Measurements from ENCODE around the gene BPIFB2.

DNA sequence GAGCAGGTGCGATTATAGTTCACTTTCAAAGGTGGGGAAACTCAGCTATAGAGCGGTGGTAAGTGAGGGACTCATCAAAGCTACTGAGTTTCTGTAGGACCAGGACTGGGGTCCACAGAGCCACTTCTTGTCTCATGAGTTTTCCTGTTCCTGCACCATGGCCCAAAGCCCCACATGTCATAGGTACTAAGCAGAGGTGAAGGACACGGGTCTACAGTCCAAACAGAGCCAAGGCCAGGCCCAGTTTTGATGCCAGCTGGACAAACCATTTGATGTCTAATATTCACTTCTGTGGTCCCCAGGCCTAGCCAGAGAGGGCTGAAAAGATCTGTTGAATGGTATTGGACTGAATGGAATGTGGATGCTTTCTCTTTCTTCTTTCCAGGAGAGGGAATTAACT, 34.9 kb downstream of the BPIFB2 start:
- TF ChIP-seq CREB1 (IDR thresholded peaks at IDR 0.05; ENCODE audit: low read depth), result no peak
- TF ChIP-seq, protein P1, sequence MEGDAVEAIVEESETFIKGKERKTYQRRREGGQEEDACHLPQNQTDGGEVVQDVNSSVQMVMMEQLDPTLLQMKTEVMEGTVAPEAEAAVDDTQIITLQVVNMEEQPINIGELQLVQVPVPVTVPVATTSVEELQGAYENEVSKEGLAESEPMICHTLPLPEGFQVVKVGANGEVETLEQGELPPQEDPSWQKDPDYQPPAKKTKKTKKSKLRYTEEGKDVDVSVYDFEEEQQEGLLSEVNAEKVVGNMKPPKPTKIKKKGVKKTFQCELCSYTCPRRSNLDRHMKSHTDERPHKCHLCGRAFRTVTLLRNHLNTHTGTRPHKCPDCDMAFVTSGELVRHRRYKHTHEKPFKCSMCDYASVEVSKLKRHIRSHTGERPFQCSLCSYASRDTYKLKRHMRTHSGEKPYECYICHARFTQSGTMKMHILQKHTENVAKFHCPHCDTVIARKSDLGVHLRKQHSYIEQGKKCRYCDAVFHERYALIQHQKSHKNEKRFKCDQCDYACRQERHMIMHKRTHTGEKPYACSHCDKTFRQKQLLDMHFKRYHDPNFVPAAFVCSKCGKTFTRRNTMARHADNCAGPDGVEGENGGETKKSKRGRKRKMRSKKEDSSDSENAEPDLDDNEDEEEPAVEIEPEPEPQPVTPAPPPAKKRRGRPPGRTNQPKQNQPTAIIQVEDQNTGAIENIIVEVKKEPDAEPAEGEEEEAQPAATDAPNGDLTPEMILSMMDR (IDR thresholded peaks at IDR 0.05 in 2 of 3, conservative IDR thresholded peaks at IDR 0.05 in 1 of 3; ENCODE audit: control insufficient read depth in 2 of 3, extremely low read depth in 1 of 3, insufficient read depth in 1 of 3, low read depth in 3 of 3, low read length in 3 of 3), result no peak
- no peak for TF ChIP-seq EZH2 (IDR thresholded peaks at IDR 0.05; ENCODE audit: borderline replicate concordance, control insufficient read depth, low read depth, low read length)
- no peak for TF ChIP-seq RBBP5 (conservative IDR thresholded peaks at IDR 0.05)
- TF ChIP-seq ZNF207 (IDR thresholded peaks at IDR 0.05; ENCODE audit: borderline replicate concordance), result no peak
- no peak for TF ChIP-seq HDGF (IDR thresholded peaks at IDR 0.05)
- no peak for TF ChIP-seq CHD2 (IDR thresholded peaks at IDR 0.05; ENCODE audit: borderline replicate concordance, low read depth, low read length)
- TF ChIP-seq SMC3 (IDR thresholded peaks at IDR 0.05; ENCODE audit: borderline replicate concordance, low read length), result no peak
- TF ChIP-seq, protein P2, sequence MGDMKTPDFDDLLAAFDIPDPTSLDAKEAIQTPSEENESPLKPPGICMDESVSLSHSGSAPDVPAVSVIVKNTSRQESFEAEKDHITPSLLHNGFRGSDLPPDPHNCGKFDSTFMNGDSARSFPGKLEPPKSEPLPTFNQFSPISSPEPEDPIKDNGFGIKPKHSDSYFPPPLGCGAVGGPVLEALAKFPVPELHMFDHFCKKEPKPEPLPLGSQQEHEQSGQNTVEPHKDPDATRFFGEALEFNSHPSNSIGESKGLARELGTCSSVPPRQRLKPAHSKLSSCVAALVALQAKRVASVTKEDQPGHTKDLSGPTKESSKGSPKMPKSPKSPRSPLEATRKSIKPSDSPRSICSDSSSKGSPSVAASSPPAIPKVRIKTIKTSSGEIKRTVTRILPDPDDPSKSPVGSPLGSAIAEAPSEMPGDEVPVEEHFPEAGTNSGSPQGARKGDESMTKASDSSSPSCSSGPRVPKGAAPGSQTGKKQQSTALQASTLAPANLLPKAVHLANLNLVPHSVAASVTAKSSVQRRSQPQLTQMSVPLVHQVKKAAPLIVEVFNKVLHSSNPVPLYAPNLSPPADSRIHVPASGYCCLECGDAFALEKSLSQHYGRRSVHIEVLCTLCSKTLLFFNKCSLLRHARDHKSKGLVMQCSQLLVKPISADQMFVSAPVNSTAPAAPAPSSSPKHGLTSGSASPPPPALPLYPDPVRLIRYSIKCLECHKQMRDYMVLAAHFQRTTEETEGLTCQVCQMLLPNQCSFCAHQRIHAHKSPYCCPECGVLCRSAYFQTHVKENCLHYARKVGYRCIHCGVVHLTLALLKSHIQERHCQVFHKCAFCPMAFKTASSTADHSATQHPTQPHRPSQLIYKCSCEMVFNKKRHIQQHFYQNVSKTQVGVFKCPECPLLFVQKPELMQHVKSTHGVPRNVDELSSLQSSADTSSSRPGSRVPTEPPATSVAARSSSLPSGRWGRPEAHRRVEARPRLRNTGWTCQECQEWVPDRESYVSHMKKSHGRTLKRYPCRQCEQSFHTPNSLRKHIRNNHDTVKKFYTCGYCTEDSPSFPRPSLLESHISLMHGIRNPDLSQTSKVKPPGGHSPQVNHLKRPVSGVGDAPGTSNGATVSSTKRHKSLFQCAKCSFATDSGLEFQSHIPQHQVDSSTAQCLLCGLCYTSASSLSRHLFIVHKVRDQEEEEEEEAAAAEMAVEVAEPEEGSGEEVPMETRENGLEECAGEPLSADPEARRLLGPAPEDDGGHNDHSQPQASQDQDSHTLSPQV (IDR thresholded peaks at IDR 0.05), result no peak
- TF ChIP-seq NFYB (IDR thresholded peaks at IDR 0.05; ENCODE audit: insufficient read depth, low read depth, low read length), result no peak
- TF ChIP-seq TAF1 (IDR thresholded peaks at IDR 0.05; ENCODE audit: borderline replicate concordance, low read depth, low read length), result no peak
- TF ChIP-seq CEBPB (IDR thresholded peaks at IDR 0.05; ENCODE audit: borderline replicate concordance in 1 of 2, low read depth in 2 of 2, low read length in 2 of 2), result no peak
- TF ChIP-seq, protein P3, sequence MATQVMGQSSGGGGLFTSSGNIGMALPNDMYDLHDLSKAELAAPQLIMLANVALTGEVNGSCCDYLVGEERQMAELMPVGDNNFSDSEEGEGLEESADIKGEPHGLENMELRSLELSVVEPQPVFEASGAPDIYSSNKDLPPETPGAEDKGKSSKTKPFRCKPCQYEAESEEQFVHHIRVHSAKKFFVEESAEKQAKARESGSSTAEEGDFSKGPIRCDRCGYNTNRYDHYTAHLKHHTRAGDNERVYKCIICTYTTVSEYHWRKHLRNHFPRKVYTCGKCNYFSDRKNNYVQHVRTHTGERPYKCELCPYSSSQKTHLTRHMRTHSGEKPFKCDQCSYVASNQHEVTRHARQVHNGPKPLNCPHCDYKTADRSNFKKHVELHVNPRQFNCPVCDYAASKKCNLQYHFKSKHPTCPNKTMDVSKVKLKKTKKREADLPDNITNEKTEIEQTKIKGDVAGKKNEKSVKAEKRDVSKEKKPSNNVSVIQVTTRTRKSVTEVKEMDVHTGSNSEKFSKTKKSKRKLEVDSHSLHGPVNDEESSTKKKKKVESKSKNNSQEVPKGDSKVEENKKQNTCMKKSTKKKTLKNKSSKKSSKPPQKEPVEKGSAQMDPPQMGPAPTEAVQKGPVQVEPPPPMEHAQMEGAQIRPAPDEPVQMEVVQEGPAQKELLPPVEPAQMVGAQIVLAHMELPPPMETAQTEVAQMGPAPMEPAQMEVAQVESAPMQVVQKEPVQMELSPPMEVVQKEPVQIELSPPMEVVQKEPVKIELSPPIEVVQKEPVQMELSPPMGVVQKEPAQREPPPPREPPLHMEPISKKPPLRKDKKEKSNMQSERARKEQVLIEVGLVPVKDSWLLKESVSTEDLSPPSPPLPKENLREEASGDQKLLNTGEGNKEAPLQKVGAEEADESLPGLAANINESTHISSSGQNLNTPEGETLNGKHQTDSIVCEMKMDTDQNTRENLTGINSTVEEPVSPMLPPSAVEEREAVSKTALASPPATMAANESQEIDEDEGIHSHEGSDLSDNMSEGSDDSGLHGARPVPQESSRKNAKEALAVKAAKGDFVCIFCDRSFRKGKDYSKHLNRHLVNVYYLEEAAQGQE (IDR thresholded peaks at IDR 0.05; ENCODE audit: low read depth, low read length), result no peak
- no peak for TF ChIP-seq POLR2A (IDR thresholded peaks at IDR 0.05; ENCODE audit: low read depth, low read length)

Measured in GM12878 (cell line).